Measurements from ENCODE around the gene BPIFB6.

Gene BPIFB6

DNA sequence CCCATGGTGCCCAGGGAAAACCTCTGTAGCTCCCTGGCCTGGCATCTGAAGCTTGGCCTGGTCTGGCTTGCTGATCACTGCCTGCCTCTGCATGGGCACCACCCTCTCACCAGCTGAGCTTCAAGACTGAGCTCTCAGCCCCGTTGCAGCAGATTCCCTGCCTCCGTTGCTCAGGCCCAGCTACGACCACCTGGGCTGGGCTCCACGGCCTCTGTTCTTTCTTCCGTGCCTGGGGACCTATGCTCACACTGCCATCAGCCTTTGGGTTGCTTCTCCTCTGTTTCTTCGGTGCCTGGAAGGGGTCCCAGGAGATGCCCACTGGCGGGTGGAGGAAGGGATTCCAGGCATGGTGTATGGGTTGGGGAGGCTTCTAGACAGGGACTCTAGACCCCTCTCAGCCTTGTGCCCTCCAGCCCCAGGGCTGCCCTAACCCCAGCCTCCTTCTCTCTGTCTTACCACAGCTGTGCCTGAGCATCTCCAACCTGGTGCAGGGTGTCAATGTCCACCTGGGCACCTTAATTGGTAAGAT, 14.8 kb upstream of the BPIFB6 start:
- no peak for DNase-seq

DNA sequence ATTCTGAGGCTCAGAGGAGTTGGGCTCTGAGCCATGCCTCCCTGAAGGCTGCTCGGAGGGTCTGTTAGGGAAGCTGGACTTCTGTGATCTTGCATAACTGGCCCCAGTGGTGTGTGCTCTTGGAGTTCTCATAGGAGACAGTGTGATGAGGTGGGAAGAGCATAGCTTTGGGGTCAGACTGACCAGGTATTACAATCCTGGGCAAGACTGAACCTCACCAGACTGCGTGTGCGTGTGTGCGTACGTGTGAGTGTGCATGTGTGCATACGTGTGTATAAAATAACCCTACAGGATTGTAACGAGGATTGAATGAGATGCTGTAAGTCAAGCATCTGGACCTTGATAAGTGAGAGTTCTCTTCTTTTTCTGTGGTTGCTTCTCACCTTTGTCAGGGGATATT, 13.9 kb upstream of the BPIFB6 start:
- no peak for DNase-seq

DNA sequence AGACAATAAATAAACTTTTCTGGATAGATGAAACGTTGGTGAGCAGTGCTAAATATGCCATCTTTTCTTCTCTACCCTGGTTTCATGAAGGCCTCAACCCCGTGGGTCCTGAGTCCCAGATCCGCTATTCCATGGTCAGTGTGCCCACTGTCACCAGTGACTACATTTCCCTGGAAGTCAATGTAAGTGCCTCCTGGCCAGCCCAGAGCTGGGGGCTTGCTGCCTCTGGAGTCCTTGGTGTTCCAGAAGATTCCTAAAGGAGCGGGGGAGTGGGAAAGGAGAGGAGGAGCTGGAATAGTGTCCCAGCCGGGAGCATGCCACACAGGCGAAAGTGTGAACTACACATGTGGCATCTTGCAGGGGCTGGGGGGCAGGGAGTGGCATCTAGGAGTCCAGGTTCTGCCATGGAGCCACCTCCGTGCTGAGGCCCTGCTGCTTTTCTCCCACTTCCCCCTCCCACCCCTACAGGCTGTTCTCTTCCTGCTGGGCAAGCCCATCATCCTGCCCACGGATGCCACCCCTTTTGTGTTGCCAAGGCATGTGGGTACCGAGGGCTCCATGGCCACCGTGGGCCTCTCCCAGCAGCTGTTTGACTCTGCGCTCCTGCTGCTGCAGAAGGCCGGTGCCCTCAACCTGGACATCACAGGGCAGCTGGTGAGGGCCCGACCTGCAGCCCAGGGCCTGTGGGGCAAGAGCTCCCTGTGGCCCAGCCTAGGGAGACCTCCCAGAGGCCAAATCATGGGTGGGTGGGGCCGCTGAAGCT, 13.1 kb upstream of the BPIFB6 start:
- no peak for DNase-seq

DNA sequence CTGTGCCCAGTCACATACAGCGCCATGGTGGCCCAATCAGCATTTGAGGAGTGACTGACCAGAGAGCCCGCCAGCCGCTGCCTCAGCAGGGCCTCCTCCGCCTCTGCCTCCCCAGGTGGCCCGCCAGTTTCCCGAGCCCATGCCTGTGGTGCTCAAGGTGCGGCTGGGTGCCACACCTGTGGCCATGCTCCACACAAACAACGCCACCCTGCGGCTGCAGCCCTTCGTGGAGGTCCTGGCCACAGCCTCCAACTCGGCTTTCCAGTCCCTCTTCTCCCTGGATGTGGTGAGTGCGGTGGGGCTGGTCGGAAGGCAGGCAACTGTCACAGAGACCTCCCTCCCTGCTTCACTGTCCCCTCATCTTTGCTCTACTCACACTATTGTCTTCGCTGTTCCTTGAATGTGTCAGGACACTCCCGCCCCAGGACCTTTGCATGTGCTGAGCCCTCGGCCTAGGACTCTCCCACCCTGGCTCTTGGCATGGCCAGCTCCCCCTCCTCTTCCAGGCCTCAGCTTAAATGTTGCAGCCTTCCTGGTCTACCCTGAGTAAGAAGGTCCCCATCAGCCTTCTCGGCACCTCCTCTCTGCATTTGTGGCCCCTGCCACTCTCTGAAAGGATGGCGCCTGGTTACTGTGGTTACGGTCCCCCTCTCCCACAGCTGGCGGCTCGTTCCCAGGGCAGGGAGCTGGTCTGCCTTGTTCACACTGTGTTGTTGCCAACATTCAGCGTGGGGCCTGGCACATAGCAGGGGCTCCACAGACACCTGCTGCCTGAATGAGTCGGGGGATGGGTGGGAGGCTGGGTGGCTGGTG, 11.8 kb upstream of the BPIFB6 start:
- DNase-seq: no peak

- no peak for DNase-seq
Measured at GRCh38 chr20:33020278-33021161, 10.9 kb upstream of the BPIFB6 start.

DNA sequence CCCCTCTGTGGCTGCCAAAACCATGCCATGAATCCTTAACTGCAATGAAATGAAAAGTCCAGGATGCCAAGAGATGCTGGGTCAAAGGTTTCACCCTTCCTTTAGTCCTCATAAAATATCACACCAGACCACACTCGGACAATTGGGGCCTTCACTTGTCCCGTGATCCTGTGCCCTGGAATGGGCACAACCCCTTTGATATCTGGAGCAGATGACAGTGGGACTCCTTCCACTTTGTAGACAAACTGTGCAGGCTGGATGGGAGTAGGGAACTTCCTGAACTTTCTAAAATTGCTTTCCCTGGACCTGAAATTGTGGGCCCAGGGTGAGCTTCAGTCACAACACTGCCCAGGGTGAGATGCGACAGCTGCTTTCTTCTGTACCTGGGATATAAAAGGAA, 9.6 kb upstream of the BPIFB6 start:
- no peak for DNase-seq

DNA sequence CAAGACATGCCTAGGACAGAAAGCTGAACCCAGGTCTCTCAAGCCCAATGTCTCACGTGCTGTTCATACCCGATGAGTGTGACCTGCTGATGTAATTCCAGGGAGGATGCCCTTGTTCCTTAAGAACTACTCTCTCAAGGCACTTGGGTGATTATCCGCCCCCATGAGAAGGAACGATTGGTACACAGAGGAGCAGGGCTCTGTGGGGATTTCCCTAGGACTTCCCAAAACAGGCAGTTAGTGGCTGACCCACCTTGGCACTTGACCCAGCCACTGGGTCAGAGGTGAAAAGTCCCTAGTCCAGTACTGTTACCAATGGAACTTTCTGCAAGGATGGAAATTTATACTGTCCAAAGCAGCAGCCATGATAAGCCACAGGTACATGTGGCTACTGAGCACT, 9.2 kb upstream of the BPIFB6 start:
- no peak for DNase-seq

GRCh38 chr20:33022694-33023438, 8.6 kb upstream of the BPIFB6 start:
- no peak for DNase-seq

GRCh38 chr20:33023439-33024242, 7.8 kb upstream of the BPIFB6 start:
- DNase-seq: no peak

DNA sequence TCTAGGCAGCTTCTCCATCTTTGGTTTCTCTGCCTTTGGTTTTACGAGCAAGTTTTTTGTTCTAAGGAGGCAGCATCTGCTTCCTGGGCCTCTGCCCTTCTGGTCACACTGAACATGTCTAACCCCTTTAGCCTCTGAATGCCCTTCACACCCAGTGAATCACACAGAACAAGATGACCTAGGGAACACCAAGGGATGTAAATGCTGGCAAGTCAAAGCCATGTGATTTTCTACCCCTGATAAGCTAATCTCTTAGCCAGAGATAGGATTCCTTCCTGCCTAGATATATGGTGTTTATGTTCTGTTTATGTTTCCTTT, 7.2 kb upstream of the BPIFB6 start:
- no peak for DNase-seq

GRCh38 chr20:33024609-33025317, 6.7 kb upstream of the BPIFB6 start:
- no peak for DNase-seq

DNA sequence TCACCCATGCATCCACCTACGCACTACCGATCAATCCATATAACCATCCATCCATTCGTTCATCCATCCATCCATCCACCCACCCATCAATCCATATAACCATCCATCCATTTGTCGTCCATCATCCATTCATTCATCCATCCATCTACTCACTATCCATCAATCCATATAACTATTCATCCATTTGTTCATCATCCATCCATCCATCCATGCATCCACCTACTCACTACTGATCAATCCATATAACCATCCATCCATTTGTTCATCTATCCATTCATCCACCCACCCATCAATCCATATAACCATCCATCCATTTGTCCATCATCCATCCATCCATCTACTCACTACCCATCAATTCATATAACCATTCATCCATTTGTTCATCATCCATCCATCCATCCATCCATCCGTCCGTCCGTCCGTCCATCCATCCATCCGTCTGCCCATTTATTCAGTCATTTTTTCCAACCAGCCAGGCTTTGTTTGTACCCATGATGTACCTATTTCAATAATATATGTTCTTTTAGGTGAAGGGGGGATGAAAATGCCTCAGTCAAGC, 6.1 kb upstream of the BPIFB6 start:
- DNase-seq: no peak

DNA sequence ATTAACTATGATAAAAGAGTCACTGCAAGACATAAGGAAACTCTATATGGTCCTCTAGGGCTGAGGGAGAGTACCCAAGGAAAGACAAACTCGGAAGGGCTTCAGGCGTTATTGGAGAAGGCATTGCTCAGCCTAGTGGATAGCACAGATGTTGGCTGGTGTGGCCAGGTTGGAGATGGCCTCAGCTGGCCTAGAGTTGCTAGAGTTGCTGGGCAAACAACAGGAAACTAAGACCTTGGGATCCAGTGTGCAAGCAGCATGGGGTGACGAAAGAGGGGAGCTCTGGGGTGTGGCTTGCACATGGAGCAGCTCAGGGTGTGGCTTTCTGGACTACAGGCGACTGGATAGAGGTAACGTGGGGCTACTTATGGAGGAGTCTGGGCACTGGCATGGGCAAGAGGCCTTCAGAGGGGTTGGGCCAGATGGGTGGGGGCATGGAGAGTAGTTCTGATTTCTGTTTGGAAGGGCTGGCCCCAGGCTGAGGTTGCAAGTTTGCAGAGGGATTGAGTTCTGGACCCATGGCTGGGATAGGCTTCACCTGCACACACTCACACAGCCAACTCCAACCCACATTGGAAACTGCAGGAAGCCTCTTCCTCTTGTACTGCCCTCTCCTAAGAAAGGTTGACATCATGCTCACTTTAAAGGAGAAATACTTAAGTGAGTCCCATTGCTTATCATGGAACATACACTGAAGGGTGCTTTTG, 5.2 kb upstream of the BPIFB6 start:
- no peak for DNase-seq

DNA sequence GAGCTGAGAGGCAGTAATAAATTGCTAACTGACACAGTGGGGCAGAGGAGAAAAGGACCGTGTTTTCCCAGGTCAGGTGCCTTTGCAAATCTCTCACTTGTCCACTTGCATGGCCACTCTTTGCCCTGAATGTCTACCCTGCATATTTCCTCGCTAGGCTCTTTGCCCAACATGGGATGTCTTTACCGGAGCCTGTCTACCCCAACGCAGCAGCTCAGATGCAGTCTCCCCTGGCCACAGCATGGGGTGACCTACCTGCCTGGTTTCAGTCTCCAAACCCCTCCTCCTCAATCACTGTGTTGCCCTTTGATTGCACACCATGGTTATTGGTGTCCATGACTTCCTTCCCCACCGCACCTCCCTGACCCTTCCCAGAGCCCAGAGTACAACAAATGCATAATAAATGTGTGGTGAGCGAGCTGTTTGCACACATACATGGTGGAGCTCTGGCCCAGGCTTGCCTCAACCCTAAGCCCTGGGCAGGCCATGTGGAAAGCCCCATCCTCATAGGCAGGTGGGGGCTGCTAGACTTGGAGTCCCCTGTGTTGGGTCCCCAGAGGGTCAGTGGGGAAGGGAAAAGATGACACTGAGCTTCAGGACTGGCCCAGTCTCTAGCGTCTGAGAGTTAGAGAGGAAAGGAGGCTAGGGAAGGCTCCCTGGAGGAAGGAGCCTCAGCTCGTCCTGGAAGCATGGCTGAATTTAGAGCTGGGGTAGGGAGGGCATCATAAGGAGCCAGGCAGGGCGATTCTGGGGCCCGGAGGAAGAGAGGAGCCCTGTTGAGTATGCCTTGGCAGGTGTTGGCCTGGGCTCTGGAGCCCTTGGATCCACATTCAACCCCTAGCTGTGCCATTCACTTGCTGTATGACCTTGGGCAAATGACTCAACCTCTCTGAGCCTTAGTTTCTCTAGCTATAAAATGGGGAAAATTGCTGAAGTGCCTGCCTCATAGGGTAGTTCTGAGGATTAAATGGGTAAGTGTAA, 4.4 kb upstream of the BPIFB6 start:
- DNase-seq: no peak

DNA sequence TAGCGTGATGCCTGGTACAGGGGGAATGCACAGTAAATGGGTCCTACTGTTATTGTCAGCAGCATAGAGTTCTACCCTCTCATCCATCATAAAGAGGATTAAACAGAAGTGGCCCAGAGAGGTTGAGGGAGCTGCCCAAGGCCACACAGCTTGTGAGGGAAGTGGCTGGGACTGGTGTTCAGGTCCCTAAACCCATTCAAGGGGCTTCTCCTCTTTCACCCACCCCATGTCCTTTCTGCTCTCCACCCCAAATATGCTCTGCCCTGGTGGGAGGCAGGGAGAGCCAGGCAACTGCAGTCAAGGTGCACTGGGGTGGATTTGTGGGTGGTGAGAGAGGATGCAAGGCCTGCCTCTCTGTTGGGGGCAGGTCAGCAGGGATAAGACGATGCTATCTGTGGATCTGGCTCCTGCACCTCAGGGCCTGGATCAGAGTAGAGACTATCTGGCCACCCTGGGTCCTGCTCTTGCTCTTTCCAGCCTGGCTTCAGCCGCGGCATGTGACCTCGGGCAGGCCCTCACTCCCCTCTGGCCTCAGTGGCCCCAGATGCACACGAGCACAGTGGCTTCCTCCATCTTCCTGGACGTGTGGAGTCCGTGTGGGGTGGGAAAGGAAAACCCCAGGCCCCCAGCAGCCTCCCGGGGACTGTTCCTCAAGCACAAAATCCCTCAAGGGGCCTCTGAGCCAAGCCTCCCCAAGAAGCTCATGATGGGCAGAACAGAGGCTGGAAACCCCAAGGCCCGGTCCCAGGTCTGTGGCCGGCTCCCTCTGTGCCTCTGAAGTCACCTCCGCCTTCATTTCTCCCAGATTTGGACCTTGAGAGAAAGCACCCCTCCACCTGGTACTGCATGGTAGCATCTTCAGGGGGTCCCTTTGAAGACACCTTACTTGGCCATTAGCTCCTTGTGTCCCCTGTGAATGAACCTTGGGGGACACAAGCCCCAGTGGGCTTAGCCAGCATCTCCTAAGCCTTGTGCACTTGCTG, 3.4 kb upstream of the BPIFB6 start:
- no peak for DNase-seq

- no peak for DNase-seq
Measured at GRCh38 chr20:33028875-33029274, 2.6 kb upstream of the BPIFB6 start.

DNA sequence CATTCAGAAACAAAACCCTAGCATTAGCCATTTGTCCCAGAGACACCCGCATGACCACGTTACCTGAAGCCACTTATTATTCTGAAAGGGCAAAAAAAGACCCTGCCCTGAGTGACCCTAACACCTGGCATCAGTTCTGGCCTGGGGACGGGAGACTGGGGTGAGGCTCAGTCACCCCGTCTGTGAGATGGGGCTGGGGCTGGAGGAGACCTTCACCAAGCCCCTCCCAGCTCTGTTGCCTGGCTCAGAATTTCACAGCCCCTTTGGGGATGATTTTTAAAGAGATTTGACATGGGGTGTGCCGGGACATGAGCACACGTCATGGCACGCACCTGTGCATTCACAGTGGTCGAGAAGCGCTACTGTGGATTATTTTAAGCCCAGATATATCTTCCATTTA, 1.4 kb upstream of the BPIFB6 start:
- DNase-seq: no peak

DNA sequence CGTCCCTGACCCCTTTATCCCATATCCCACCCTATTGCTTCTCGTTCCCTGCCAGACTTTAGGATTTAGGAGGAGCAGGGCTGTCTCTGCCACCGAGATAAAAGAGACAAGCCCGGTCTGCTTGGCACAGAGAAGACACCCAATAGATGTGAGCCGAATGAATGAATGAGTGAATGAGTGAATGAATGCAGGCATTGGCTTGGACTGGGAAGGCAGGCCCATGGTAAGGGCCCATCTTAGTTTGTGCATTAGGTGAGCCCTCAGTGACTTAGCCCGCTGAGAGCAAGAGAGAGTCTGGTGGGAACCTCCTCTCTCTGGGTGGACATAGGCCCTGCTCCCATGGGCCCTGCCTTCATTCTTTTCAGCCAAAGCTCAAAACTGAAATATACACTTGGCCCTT, 879 bp upstream of the BPIFB6 start:
- DNase-seq: no peak

Measured in NCI-H526 treated with DMSO at 0.1 percent for 48 hours (cell line).